Measurements from ENCODE around the gene SCAND1.
"Not testable (repeated sequence)": the region's sequence is repeated elsewhere in the genome, so short reads cannot be mapped to it uniquely, and the experiment has no call there.

DNA sequence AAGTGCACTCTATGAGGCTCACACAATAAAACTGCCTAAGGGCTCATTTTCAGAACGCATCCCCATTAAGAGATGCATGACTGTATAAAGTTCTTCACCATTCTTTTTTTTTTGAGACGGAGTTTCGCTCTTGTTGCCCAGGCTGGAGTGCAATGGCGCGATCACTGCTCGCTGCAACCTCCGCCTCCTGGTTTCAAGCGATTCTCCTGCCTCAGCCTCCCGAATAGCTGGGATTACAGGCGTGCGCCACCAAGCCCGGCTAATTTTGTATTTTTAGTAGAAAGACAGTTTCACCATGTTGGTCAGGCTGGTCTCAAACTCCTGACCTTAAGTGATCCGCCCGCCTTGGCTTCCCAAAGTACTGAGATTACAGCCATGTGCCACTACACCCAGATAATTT, 2.2 kb downstream of the SCAND1 start:
- not testable (repeated sequence) for TF ChIP-seq POLR2A (IDR thresholded peaks at IDR 0.05)
- TF ChIP-seq, protein P1, sequence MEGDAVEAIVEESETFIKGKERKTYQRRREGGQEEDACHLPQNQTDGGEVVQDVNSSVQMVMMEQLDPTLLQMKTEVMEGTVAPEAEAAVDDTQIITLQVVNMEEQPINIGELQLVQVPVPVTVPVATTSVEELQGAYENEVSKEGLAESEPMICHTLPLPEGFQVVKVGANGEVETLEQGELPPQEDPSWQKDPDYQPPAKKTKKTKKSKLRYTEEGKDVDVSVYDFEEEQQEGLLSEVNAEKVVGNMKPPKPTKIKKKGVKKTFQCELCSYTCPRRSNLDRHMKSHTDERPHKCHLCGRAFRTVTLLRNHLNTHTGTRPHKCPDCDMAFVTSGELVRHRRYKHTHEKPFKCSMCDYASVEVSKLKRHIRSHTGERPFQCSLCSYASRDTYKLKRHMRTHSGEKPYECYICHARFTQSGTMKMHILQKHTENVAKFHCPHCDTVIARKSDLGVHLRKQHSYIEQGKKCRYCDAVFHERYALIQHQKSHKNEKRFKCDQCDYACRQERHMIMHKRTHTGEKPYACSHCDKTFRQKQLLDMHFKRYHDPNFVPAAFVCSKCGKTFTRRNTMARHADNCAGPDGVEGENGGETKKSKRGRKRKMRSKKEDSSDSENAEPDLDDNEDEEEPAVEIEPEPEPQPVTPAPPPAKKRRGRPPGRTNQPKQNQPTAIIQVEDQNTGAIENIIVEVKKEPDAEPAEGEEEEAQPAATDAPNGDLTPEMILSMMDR (IDR thresholded peaks at IDR 0.05), result not testable (repeated sequence)

All from uterus (tissue), 2 donors.